GM23338 (cell line): Measurements from ENCODE around the gene DHRS12. TPM values are rescaled to one million over a fixed set of nuclear protein-coding genes. Genes with fewer than 3 reads are reported as not detected.

Source experiments
- ATAC-seq: fragments of 200-7000 bp; cut with Tn5 transposase; 3 replicates; pipeline ENCODE4 v1.9.1; 2020
- DNase-seq: peaks from one replicate; pipeline ENCODE4 v3.0.0-alpha.2; 2015; ENCODE audit warnings: low spot score
- H2AFZ ChIP-seq: fragments of 200-600 bp; sonication (generic); 2 replicates; pipeline ENCODE4 v1.8.0; 2016; ENCODE audit warnings: antibody characterized with exemption, mild to moderate bottlenecking, moderate library complexity
- H3F3A ChIP-seq: fragments of 200-600 bp; sonication (generic); replicated peaks from 2 replicates; pipeline ENCODE4 v1.8.0; 2017; ENCODE audit warnings: antibody characterized with exemption, mixed run types, low read depth
- H3K27ac ChIP-seq: fragments of 200-600 bp; sonication (generic); 2 replicates; pipeline ENCODE4 v1.6.1; 2016; ENCODE audit warnings: low read depth
- H3K27me3 ChIP-seq: fragments of 200-600 bp; sonication (generic); 2 replicates; pipeline ENCODE4 v1.8.0; 2016; ENCODE audit warnings: mild to moderate bottlenecking, mixed run types, moderate library complexity; ENCODE audit not compliant: insufficient read depth
- H3K36me3 ChIP-seq: fragments of 200-600 bp; sonication (generic); 2 replicates; pipeline ENCODE4 v1.8.0; 2016; ENCODE audit warnings: mild to moderate bottlenecking; ENCODE audit not compliant: insufficient read depth
- H3K4me1 ChIP-seq: fragments of 200-600 bp; sonication (generic); 2 replicates; pipeline ENCODE4 v1.8.0; 2016; ENCODE audit warnings: mild to moderate bottlenecking, moderate library complexity; ENCODE audit not compliant: insufficient read depth
- H3K4me2 ChIP-seq: fragments of 200-600 bp; sonication (generic); 2 replicates; pipeline ENCODE4 v1.7.1; 2017; ENCODE audit warnings: mixed run types
- H3K4me3 ChIP-seq: fragments of 200-600 bp; sonication (generic); 2 replicates; pipeline ENCODE4 v1.6.1; 2016; ENCODE audit warnings: mixed run types
- H3K79me2 ChIP-seq: fragments of 200-600 bp; sonication (generic); replicated peaks from 2 replicates; pipeline ENCODE4 v1.8.0; 2017; ENCODE audit warnings: mild to moderate bottlenecking; ENCODE audit not compliant: insufficient read depth
- H3K9me2 ChIP-seq: fragments of 200-600 bp; sonication (generic); 2 replicates; pipeline ENCODE4 v1.8.0; 2017; ENCODE audit not compliant: insufficient read depth
- H4K20me1 ChIP-seq: fragments of 200-600 bp; sonication (generic); replicated peaks from 2 replicates; pipeline ENCODE4 v1.8.0; 2017; ENCODE audit warnings: mild to moderate bottlenecking; ENCODE audit not compliant: insufficient read depth
- H3K27ac Mint-ChIP-seq: 2 replicates; pipeline ENCODE4 v1.8.0; 2020; ENCODE audit warnings: inconsistent platforms, mild to moderate bottlenecking, moderate library complexity, mixed read lengths
- H3K27me3 Mint-ChIP-seq: 3 replicates; pipeline ENCODE4 v1.8.0; 2022; ENCODE audit warnings: low read depth, mild to moderate bottlenecking, moderate library complexity, mixed read lengths, inconsistent platforms; ENCODE audit not compliant: insufficient read depth, poor library complexity
- H3K36me3 Mint-ChIP-seq: 3 replicates; pipeline ENCODE4 v1.8.0; 2021; ENCODE audit warnings: low read depth, mild to moderate bottlenecking, inconsistent platforms, moderate library complexity, mixed read lengths
- H3K4me1 Mint-ChIP-seq: 3 replicates; pipeline ENCODE4 v1.8.0; 2020; ENCODE audit warnings: mild to moderate bottlenecking, inconsistent platforms, mixed read lengths
- H3K4me3 Mint-ChIP-seq: 3 replicates; pipeline ENCODE4 v1.8.0; 2021; ENCODE audit warnings: moderate library complexity, mild to moderate bottlenecking, inconsistent platforms, mixed read lengths
- H3K9me3 Mint-ChIP-seq: 3 replicates; pipeline ENCODE4 v1.8.0; 2020; ENCODE audit warnings: moderate library complexity, mild to moderate bottlenecking, inconsistent platforms, mixed read lengths
- CREB1 ChIP-seq: fragments of 250-450 bp; sonication (Bioruptor Pico); IDR thresholded peaks from 2 replicates; pipeline ENCODE4 v1.5.0; 2020; ENCODE audit warnings: low read depth, mild to moderate bottlenecking, moderate library complexity
- EZH2 ChIP-seq: fragments of 200-600 bp; sonication (generic); IDR thresholded peaks from one replicate; pipeline ENCODE4 v1.8.0; 2017; ENCODE audit warnings: antibody characterized with exemption, mild to moderate bottlenecking, low read depth; ENCODE audit not compliant: unreplicated experiment
- EZH2phosphoT487 ChIP-seq: fragments of 200-600 bp; sonication (generic); IDR thresholded peaks from one replicate; pipeline ENCODE4 v1.8.1; 2018; ENCODE audit warnings: antibody characterized with exemption; ENCODE audit not compliant: unreplicated experiment
- JUNB ChIP-seq: IDR thresholded peaks from one replicate; pipeline ENCODE4 v1.6.1; 2016; ENCODE audit warnings: antibody characterized with exemption; ENCODE audit not compliant: unreplicated experiment
- NANOG ChIP-seq: IDR thresholded peaks from 2 replicates; pipeline ENCODE4 v1.6.1; 2016; ENCODE audit warnings: antibody characterized with exemption, borderline replicate concordance
- POLR2AphosphoS5 ChIP-seq: IDR thresholded peaks from 2 replicates; pipeline ENCODE4 v1.6.1; 2016; ENCODE audit warnings: antibody characterized with exemption, low read depth
- STAT1 ChIP-seq: IDR thresholded peaks from one replicate; pipeline ENCODE4 v1.6.1; 2016; ENCODE audit warnings: antibody characterized with exemption; ENCODE audit not compliant: unreplicated experiment
- ZNF114 ChIP-seq: fragments of 250-450 bp; sonication (Bioruptor Pico); IDR thresholded peaks from 2 replicates; pipeline ENCODE4 v1.5.0; 2020; ENCODE audit warnings: mild to moderate bottlenecking, moderate library complexity
- ZNF331 ChIP-seq: fragments of 250-450 bp; sonication (Bioruptor Pico); IDR thresholded peaks from 2 replicates; pipeline ENCODE4 v1.5.0; 2020; ENCODE audit warnings: low read depth, mild to moderate bottlenecking, moderate library complexity
- polyA plus RNA-seq: library from polyadenylated mRNA; unstranded; fragments of >200 nt; fragmentation: Nextera tagmentation; extraction: Ambion mirVana; gene quantifications from 2 replicates; pipeline ENCODE4 v1.2.1, GENCODE V29; 2016
- total RNA-seq: library from RNA; depleted of rRNA; stranded (reverse); fragments of >200 nt; shearing (Covaris generic); gene quantifications from 2 replicates; pipeline ENCODE4 v1.2.3, GENCODE V29; 2014
- TF ChIP-seq, protein P1 (sequence below), 2 experiments: fragments of 200-600 bp in 1 of 2; sonication (generic) in 1 of 2; conservative IDR thresholded peaks; 2 replicates each; pipeline versions ENCODE4 v1.5.1 to v1.6.1; 2016 to 2017; ENCODE audit warnings: antibody characterized with exemption in 2 of 2, low read depth in 2 of 2, mild to moderate bottlenecking in 2 of 2, moderate library complexity in 1 of 2
- TF ChIP-seq, protein P2 (sequence below): IDR thresholded peaks from one replicate; pipeline ENCODE4 v1.6.1; 2018; ENCODE audit warnings: antibody characterized with exemption; ENCODE audit not compliant: unreplicated experiment
- TF ChIP-seq, protein P3 (sequence below): IDR thresholded peaks from 2 replicates; pipeline ENCODE4 v1.6.1; 2016; ENCODE audit warnings: antibody characterized with exemption

DHRS12 gene
- total and polyA plus RNA-seq, 2 experiments from 2014 or later: 4.6 to 12.2 TPM

DNA sequence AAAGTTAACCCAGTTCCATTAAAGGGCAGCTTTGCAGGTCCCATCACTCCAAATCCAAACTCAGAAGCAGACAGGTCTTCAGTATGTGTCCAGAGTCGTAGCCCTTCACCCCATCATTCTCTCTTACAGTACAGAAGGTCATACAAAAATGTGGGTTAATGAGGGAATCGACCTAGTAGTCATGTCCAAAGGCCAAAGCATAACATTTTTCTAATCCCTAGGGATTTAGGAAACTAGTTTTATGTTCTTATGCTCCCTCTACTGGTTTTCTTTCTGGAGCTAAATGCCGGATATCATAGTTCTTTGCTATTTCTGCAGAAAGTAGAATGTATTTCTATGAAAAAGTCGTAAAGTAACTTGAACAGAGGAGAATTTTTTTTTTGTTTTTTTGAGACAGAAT, 72.2 kb downstream of the DHRS12 start:
- no peaks in the 10 kb centered on the region; the same call in 1 of the 2 replicates for H3K4me1 ChIP-seq
- Mint-ChIP-seq H3K27me3 (peaks cover 6% of the 10 kb centered on the region), H3K4me3 (no peak overlapping the region), H3K4me1 (peaks cover 8% of the 10 kb centered on the region), H3K27ac (no peak overlapping the region), H3K36me3 (peaks cover 16% of the 10 kb centered on the region), H3K9me3 (no peaks in the 10 kb centered on the region)
- H4K20me1 ChIP-seq: no peaks in the 10 kb centered on the region; the same call in 1 of the 2 replicates
- no peak overlapping the region for H3K4me2 ChIP-seq
- DNase-seq: no peak
- H3K4me3 ChIP-seq: no peak overlapping the region
- TF ChIP-seq JUNB (no peak), EZH2phosphoT487 (no peak)
- TF ChIP-seq, protein P1, sequence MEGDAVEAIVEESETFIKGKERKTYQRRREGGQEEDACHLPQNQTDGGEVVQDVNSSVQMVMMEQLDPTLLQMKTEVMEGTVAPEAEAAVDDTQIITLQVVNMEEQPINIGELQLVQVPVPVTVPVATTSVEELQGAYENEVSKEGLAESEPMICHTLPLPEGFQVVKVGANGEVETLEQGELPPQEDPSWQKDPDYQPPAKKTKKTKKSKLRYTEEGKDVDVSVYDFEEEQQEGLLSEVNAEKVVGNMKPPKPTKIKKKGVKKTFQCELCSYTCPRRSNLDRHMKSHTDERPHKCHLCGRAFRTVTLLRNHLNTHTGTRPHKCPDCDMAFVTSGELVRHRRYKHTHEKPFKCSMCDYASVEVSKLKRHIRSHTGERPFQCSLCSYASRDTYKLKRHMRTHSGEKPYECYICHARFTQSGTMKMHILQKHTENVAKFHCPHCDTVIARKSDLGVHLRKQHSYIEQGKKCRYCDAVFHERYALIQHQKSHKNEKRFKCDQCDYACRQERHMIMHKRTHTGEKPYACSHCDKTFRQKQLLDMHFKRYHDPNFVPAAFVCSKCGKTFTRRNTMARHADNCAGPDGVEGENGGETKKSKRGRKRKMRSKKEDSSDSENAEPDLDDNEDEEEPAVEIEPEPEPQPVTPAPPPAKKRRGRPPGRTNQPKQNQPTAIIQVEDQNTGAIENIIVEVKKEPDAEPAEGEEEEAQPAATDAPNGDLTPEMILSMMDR (conservative IDR thresholded peaks at IDR 0.05; ENCODE audit: low read depth in 2 of 2): peak in 1 of 2 experiments; percentile 24; a peak in 2 of 4 replicates
- no peak for ATAC-seq
- H3K27me3 ChIP-seq: no peaks in the 10 kb centered on the region
- H2AFZ ChIP-seq: no peak overlapping the region
- no peaks in the 10 kb centered on the region for H3F3A ChIP-seq
- H3K9me2 ChIP-seq: no peaks in the 10 kb centered on the region
- H3K36me3 ChIP-seq: 0 out of 2 replicates have a peak, but pooled peaks cover 4% of the 10 kb centered on the region
- H3K79me2 ChIP-seq: no peaks in the 10 kb centered on the region
- peak overlapping the region; percentile 0; the same call in 1 of the 2 replicates for H3K27ac ChIP-seq

DNA sequence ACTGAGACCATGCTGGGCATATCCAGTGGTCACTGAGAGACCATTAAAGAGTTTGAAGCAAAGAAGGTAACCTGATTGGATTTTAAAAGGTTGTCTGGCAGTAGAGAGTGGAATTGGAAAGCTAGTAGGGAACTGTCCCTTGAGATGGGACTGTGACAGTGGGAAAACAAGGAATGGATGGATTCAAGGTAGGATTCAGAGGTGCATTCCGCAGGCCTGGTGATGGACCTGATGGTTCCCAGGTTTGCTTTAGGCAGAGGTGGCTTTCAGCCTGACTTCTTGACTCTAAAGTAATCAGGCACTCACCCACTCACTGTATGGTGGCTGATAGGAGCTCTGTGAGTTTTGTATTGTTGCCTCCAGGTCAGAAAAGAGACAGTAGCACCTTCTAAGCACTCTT, 73.0 kb downstream of the DHRS12 start:
- Histone ChIP-seq H3F3A (no peaks in the 10 kb centered on the region), H4K20me1 (peaks cover 3% of the 10 kb centered on the region; the same call in 1 of the 2 replicates), H3K27me3 (no peaks in the 10 kb centered on the region), H3K4me2 (no peak overlapping the region), H3K79me2 (no peaks in the 10 kb centered on the region), H3K36me3 (0 out of 2 replicates have a peak, but pooled peaks cover 4% of the 10 kb centered on the region), H3K4me1 (no peaks in the 10 kb centered on the region; the same call in 1 of the 2 replicates), H3K9me2 (no peaks in the 10 kb centered on the region), H3K27ac (no peak overlapping the region), H3K4me3 (no peak overlapping the region), H2AFZ (no peak overlapping the region)
- Mint-ChIP-seq H3K27me3 (peaks cover 7% of the 10 kb centered on the region), H3K4me1 (peaks cover 8% of the 10 kb centered on the region), H3K27ac (no peak overlapping the region), H3K9me3 (no peaks in the 10 kb centered on the region), H3K4me3 (no peak overlapping the region), H3K36me3 (peaks cover 17% of the 10 kb centered on the region)
- no peak for ATAC-seq
- DNase-seq: no peak
- TF ChIP-seq, protein P2, sequence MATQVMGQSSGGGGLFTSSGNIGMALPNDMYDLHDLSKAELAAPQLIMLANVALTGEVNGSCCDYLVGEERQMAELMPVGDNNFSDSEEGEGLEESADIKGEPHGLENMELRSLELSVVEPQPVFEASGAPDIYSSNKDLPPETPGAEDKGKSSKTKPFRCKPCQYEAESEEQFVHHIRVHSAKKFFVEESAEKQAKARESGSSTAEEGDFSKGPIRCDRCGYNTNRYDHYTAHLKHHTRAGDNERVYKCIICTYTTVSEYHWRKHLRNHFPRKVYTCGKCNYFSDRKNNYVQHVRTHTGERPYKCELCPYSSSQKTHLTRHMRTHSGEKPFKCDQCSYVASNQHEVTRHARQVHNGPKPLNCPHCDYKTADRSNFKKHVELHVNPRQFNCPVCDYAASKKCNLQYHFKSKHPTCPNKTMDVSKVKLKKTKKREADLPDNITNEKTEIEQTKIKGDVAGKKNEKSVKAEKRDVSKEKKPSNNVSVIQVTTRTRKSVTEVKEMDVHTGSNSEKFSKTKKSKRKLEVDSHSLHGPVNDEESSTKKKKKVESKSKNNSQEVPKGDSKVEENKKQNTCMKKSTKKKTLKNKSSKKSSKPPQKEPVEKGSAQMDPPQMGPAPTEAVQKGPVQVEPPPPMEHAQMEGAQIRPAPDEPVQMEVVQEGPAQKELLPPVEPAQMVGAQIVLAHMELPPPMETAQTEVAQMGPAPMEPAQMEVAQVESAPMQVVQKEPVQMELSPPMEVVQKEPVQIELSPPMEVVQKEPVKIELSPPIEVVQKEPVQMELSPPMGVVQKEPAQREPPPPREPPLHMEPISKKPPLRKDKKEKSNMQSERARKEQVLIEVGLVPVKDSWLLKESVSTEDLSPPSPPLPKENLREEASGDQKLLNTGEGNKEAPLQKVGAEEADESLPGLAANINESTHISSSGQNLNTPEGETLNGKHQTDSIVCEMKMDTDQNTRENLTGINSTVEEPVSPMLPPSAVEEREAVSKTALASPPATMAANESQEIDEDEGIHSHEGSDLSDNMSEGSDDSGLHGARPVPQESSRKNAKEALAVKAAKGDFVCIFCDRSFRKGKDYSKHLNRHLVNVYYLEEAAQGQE: no peak
- TF ChIP-seq CREB1 (CRISPR knock-in tag) (no peak), ZNF114 (no peak), POLR2AphosphoS5 (no peak), EZH2 (no peak), NANOG (no peak), EZH2phosphoT487 (no peak), ZNF331 (CRISPR knock-in tag) (no peak), STAT1 (no peak), JUNB (no peak)
- TF ChIP-seq, protein P3, sequence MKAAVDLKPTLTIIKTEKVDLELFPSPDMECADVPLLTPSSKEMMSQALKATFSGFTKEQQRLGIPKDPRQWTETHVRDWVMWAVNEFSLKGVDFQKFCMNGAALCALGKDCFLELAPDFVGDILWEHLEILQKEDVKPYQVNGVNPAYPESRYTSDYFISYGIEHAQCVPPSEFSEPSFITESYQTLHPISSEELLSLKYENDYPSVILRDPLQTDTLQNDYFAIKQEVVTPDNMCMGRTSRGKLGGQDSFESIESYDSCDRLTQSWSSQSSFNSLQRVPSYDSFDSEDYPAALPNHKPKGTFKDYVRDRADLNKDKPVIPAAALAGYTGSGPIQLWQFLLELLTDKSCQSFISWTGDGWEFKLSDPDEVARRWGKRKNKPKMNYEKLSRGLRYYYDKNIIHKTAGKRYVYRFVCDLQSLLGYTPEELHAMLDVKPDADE: no peak
- TF ChIP-seq, protein P1 (conservative IDR thresholded peaks at IDR 0.05; ENCODE audit: low read depth in 2 of 2): no peak
